Cardiac muscle cell (in vitro differentiated cells and primary cell): ENCODE measurements around the gene DLG1. TPM values are rescaled to one million over a fixed set of nuclear protein-coding genes. Genes with fewer than 3 reads are reported as not detected.

Experiments used
- DNase-seq, 2 donors: peaks; one replicate each; pipeline versions ENCODE4 v3.0.0 to v3.0.0-alpha.2; 2010 to 2017; ENCODE audit warnings: low read depth in 1 of 2, low spot score in 1 of 2
- H3K27ac ChIP-seq: fragments of 200-600 bp; sonication (generic); 2 replicates; pipeline ENCODE4 v1.5.1; 2016
- H3K27me3 ChIP-seq: fragments of 200-600 bp; sonication (generic); 2 replicates; pipeline ENCODE4 v1.6.0; 2016; ENCODE audit warnings: control low read depth
- H3K36me3 ChIP-seq: fragments of 200-600 bp; sonication (generic); 2 replicates; pipeline ENCODE4 v1.5.1; 2016; ENCODE audit warnings: control low read depth
- H3K4me1 ChIP-seq: fragments of 200-600 bp; sonication (generic); 2 replicates; pipeline ENCODE4 v1.8.1; 2017; ENCODE audit warnings: low read depth, mild to moderate bottlenecking, mixed run types
- H3K4me3 ChIP-seq: fragments of 200-600 bp; sonication (generic); 2 replicates; pipeline ENCODE4 v1.5.1; 2016; ENCODE audit warnings: mild to moderate bottlenecking
- H3K9me3 ChIP-seq: fragments of 200-600 bp; sonication (generic); 2 replicates; pipeline ENCODE4 v1.5.1; 2017; ENCODE audit warnings: low read depth, mild to moderate bottlenecking, control low read depth
- CTCF ChIP-seq: IDR thresholded peaks from 2 replicates; pipeline ENCODE4 v1.5.1; 2012; ENCODE audit warnings: low read depth, mild to moderate bottlenecking, low read length
- polyA plus RNA-seq: library from polyadenylated mRNA; unstranded; fragments of >200 nt; fragmentation: Nextera tagmentation; extraction: Ambion mirVana; gene quantifications from 2 replicates; pipeline ENCODE4 v1.2.1, GENCODE V29; 2016
- total RNA-seq: library from RNA; depleted of rRNA; stranded (reverse); fragments of >200 nt; gene quantifications from 2 replicates; pipeline ENCODE4 v1.2.3, GENCODE V29; 2016

Gene DLG1
- total and polyA plus RNA-seq, 2 experiments from 2014 or later: 42.8 to 61.4 TPM

- H3K36me3 ChIP-seq: no peaks in the 10 kb centered on the region
- peaks cover 15% of the 10 kb centered on the region for H3K4me1 ChIP-seq
- H3K27ac ChIP-seq: no peak overlapping the region
- H3K27me3 ChIP-seq: no peaks in the 10 kb centered on the region
- no peak overlapping the region for H3K4me3 ChIP-seq
- no peaks in the 10 kb centered on the region for H3K9me3 ChIP-seq
- no peak for DNase-seq
- no peak for TF ChIP-seq CTCF
Measured at GRCh38 chr3:197343111-197343510, 44.7 kb upstream of the DLG1 start.

- Histone ChIP-seq H3K9me3 (no peaks in the 10 kb centered on the region), H3K4me3 (no peak overlapping the region), H3K4me1 (peaks cover 17% of the 10 kb centered on the region), H3K27ac (no peak overlapping the region), H3K36me3 (no peaks in the 10 kb centered on the region), H3K27me3 (no peaks in the 10 kb centered on the region)
- no peak for DNase-seq
- TF ChIP-seq CTCF: no peak
Measured at GRCh38 chr3:197340521-197340871, 42.1 kb upstream of the DLG1 start.

- H3K27ac ChIP-seq: no peak overlapping the region
Measured at GRCh38 chr3:197339841-197340520, 41.6 kb upstream of the DLG1 start.

GRCh38 chr3:197338586-197338985, 40.2 kb upstream of the DLG1 start:
- no peak for TF ChIP-seq CTCF
- no peaks in the 10 kb centered on the region for H3K27me3 ChIP-seq
- DNase-seq: no peak

More at GRCh38 chr3:197339841-197340520, 41.6 kb upstream of the DLG1 start:
- Histone ChIP-seq H3K36me3 (no peaks in the 10 kb centered on the region), H3K9me3 (no peaks in the 10 kb centered on the region), H3K4me1 (peaks cover 20% of the 10 kb centered on the region), H3K27me3 (no peaks in the 10 kb centered on the region), H3K4me3 (no peak overlapping the region)
- no peak for TF ChIP-seq CTCF
- DNase-seq: peak in 1 of 2 donors; percentile 67

GRCh38 chr3:197337656-197338055, 39.2 kb upstream of the DLG1 start:
- peaks cover 26% of the 10 kb centered on the region for H3K4me1 ChIP-seq
- no peak overlapping the region for H3K27ac ChIP-seq
- H3K27me3 ChIP-seq: no peaks in the 10 kb centered on the region
- no peak for DNase-seq
- H3K4me3 ChIP-seq: no peak overlapping the region
- no peaks in the 10 kb centered on the region for H3K36me3 ChIP-seq
- no peak for TF ChIP-seq CTCF
- H3K9me3 ChIP-seq: no peaks in the 10 kb centered on the region

More at GRCh38 chr3:197338586-197338985, 40.2 kb upstream of the DLG1 start:
- Histone ChIP-seq H3K27ac (no peak overlapping the region), H3K4me3 (no peak overlapping the region), H3K36me3 (no peaks in the 10 kb centered on the region), H3K9me3 (no peaks in the 10 kb centered on the region), H3K4me1 (peaks cover 24% of the 10 kb centered on the region)
